Stimulated activated CD8-positive, alpha-beta memory T cell treated with anti-CD3 and anti-CD28 coated beads, Interleukin-12 subunit alpha, Interleukin-12 subunit beta, amount 100 ng/mL, for 24 hours (primary cell): Measurements from ENCODE around the gene ELF5.

Experiments used
- DNase-seq: peaks from one replicate; pipeline ENCODE4 v3.0.0-alpha.2; 2020; ENCODE audit errors: extremely low read depth

The ELF5 gene

GRCh38 chr11:34513682-34514449, at the start of gene ELF5:
TSS of gene ELF5 (minus strand) at chr11:34513794. CDS start at chr11:34505749, 8,045 bp downstream.
- no peak for DNase-seq

GRCh38 chr11:34562976-34563375, 49.4 kb upstream of the ELF5 start:
- no peak for DNase-seq

- no peak for DNase-seq
These were observed 46.9 kb upstream of the ELF5 start for GRCh38 chr11:34560511-34560910.

GRCh38 chr11:34558673-34559072, 45.1 kb upstream of the ELF5 start:
- DNase-seq, result no peak

- no peak for DNase-seq
These were observed 44.6 kb upstream of the ELF5 start for GRCh38 chr11:34558211-34558610.

- DNase-seq, result no peak
These were observed 38.7 kb upstream of the ELF5 start for GRCh38 chr11:34552270-34552669.

- no peak for DNase-seq
These were observed 35.7 kb upstream of the ELF5 start for GRCh38 chr11:34549271-34549670.

GRCh38 chr11:34548278-34548677, 34.7 kb upstream of the ELF5 start:
- DNase-seq, result no peak

- DNase-seq, result no peak
These were observed 33.1 kb upstream of the ELF5 start for GRCh38 chr11:34546511-34547209.

- DNase-seq, result no peak
These were observed 28.5 kb upstream of the ELF5 start for GRCh38 chr11:34542089-34542488.

GRCh38 chr11:34540870-34541269, 27.3 kb upstream of the ELF5 start:
- no peak for DNase-seq

GRCh38 chr11:34537636-34538035, 24.0 kb upstream of the ELF5 start:
- no peak for DNase-seq

GRCh38 chr11:34536056-34536455, 22.5 kb upstream of the ELF5 start:
- DNase-seq, result no peak

- no peak for DNase-seq
These were observed 21.2 kb upstream of the ELF5 start for GRCh38 chr11:34534826-34535225.

GRCh38 chr11:34531663-34532062, 18.1 kb upstream of the ELF5 start:
- DNase-seq, result no peak

GRCh38 chr11:34530545-34531234, 17.1 kb upstream of the ELF5 start:
- DNase-seq, result no peak

GRCh38 chr11:34529643-34530042, 16.0 kb upstream of the ELF5 start:
- no peak for DNase-seq

- no peak for DNase-seq
These were observed 14.5 kb upstream of the ELF5 start for GRCh38 chr11:34528072-34528471.

- DNase-seq, result no peak
These were observed 12.5 kb upstream of the ELF5 start for GRCh38 chr11:34525888-34526657.

- no peak for DNase-seq
These were observed 11.5 kb upstream of the ELF5 start for GRCh38 chr11:34525098-34525497.

GRCh38 chr11:34524696-34525095, 11.1 kb upstream of the ELF5 start:
- DNase-seq, result no peak

- DNase-seq, result no peak
These were observed 9.5 kb upstream of the ELF5 start for GRCh38 chr11:34523053-34523452.
